ENCODE results near the gene PDE6B.
"Not testable (repeated sequence)": the region's sequence is repeated elsewhere in the genome, so short reads cannot be mapped to it uniquely, and the experiment has no call there.

The PDE6B gene

DNA sequence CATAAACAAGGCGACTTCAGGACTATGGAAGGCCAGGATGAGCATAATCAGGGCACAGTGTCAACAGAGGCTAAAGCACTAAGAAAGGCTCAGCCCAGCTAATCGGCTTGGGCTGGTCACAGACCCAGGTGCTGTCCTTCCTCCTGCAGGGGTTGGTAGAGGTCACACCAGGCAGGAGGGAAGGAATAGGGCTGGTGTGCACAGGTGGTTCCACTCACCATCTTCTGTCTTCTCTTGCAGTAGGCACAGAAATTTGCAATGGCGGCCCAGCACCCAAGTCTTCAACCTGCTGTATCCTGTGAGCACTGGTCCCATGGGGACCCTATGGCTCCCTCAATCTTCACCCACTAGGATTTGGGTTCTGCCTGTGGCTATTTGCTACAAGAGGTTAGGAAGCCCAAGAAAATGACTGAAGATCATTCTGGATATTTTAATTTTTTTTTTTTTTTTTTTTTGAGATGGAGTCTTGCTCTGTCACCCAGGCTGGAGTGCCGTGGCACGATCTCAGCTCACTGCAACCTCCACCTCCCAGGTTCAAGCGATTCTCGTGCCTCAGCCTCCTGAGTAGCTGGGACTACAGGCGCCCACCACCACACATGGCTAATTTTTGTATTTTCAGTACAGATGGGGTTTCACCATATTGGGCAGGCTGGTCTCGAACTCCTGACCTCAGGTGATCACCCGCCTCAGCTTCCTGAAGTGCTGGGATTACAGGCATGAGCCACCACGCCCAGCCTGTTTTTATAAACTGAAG, 44.6 kb downstream of the PDE6B start:
- DNase-seq (ENCODE audit: low spot score) = not testable (repeated sequence)

DNA sequence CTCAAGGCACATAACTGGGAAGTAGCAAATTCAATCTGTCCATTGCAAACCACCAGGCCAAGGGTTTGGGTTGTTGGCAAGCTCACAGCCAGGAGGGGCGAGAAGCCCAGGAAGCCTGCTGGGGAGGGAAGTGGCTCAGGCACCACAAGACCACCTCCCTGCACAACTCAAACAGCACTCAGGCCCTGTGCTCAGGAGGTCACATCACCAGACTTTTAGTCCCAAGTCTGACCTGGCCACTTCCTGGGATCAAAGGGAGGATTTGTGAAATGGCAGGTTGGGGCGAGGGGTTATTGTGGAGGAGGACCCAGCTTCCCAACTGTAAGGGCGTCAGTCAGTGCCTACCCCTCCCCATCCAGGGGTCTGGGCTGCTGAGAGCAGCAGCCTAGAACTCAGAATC, 46.4 kb downstream of the PDE6B start:
- no peak for DNase-seq (ENCODE audit: low spot score)

DNA sequence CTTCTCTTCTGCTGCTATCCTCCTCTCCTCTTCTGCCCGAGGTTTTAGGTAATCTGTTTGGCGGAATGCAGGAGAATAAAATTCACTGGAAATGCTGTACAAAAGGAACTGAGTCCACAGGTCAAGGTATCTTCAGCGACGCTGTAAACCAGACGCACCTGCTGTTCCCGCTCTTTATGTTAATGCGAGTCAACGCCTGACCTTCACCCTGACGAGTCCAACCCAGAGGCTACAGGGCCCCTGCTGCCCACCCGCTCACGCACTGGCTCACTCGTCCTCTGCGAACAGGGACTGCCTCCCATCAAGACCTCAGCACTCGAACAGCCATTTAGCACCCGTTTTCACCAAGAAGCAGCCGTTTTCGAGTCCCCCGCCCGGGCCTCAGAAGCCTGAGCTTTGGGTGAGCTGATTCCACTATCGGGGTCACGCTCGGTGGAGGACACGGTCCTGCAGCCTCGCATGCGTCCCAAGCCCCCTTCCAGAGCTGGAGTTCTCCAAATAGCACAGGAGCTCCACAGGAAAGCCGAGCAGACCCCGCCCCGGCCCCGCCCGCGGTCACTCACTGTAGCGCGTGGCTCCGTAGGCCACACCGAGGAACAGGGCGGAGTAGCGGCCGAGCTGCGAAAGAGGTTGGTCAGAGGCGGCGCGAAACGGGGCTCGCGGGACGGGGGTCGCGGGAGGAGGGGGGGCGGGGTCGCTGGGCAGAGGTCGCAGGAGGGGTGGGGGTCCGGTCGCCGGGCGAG, 48.1 kb downstream of the PDE6B start:
- DNase-seq (ENCODE audit: low spot score) = no peak

DNA sequence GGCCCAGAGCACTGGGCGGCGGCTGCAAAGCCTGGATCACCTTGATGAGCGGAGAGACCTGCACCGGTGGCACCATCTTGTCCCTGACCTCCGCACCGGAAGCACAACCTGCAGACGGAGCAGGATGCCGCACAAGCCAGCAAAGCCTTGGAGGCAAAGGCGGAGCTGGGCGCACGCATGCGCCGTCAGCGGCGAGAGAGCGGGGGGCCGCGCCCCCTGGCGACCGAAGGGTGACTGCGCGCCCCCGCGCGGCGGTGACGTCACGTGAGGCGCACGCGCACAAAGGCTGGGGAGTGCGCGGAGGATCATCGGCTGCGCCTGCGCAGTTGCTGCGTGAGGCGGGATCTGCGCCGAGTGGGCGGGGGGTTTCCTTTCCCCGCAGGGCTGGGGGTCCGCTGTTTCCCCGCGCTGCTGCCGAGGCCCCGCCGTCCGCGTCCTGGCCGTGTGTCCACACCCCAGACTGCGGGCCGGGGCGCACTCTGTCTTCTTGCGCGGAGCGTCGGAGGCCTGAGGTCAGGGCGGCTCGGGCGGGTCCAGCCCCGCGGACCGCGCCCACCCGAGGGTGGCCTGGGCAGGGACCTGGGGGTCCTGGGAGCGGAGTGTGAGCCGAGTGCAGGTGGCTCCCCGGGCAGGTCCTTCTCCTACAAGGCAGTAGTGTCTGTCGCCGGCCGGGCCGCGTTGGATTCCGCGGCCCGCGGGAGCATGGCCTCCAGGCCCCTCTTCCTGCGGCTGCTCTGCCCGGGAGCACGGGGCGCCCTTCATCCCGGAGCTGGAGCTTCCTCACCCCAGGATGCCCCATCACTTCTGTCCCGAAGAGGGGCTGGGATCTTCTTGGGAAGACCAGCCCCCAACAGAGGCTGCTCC, 49.0 kb downstream of the PDE6B start, which contains the start of the genes ATP5ME and MYL5:
ATP5ME (minus strand) TSS at position 105 of the 864 bp plus-strand sequence; CDS start at position 76, 29 bp downstream.
MYL5 (plus strand) TSS at position 371 of the 864 bp plus-strand sequence. CDS start 3,485 bp downstream, outside the sequence.
- peak; percentile 100 for DNase-seq (ENCODE audit: low spot score)

DNA sequence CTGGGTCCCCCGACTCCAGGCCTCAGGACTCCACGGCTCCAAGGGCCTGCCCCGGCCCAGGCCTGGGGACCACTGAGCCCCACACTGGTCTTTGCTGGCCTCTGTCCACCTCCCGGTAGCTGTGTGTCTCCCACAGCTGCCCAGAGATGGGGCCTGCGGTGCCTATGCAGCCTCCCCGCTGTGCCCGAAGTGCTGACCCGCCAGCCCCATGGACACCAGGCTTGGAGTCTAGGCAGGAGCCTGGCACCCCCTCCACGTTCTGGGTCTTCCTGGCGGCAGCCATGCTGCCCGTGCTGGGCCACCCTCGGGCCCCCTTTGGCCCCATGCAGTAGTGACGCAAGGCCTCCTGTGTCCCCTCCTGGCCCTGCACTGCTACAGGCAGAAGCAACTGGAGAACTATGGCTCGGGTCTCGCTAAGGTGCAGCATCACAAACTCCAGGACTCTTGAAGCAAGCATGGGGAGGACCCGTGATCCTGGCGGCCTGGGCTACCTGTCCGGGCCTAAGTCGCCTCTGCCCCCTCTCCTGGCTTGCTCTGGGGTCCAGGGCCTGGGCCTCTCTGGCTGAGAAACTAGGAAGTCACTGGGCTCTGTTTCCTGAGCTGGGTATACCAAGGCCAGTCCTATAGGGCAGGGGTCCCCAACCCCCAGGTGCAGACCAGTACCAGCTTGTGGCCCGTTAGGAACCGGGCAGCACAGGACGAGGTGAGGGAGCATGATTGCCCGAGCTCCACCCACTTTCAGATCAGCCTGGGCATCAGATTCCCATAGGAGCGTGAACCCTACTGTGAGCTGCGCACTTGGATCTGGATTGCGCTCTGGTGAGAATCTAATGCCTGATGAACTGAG, 49.9 kb downstream of the PDE6B start:
- peak; percentile 72 for DNase-seq (ENCODE audit: low spot score)

DNA sequence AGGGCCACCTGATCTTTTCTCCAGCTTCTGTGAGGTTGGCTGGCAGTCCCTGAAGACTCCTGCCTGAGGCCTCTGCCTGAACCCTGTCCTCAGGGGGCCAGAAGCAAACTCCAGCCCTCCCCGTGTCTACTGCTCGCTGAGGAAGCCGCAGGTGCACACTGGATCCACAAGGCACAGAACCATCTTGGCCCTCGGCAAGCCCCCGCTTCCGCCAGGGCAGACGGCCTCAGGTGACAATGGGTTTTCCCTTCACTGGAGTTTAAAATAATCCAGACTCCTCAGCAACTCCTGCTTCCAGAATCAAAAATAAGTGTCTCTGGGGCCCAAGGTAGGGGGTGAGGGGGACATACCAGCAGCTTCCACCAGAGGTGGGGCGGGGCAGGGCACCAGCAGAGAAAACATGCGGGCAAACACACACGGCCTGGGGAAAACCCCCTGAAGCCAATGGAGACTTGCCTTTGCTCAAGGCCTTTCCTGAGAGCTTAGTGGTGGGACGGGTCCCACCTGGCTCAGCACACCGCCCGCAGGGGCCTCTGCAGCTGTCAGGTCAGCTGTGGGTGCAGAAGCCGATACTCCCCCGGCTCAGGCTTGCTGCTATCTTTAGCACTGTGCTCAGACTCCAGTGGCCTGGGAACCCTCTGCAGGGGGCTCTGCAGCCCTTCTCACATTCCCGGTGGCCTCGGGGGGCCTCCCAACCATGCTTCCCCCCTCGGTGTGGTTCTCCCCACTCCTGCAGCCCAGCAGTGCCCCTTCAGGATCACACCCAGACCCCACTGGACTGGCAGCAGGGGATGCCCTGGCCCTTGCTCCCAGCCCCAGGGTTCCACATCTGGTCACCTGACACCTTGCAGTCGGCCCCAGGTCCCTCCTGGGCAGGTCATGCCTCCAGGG, 50.9 kb downstream of the PDE6B start:
- no peak for DNase-seq (ENCODE audit: low spot score)

DNA sequence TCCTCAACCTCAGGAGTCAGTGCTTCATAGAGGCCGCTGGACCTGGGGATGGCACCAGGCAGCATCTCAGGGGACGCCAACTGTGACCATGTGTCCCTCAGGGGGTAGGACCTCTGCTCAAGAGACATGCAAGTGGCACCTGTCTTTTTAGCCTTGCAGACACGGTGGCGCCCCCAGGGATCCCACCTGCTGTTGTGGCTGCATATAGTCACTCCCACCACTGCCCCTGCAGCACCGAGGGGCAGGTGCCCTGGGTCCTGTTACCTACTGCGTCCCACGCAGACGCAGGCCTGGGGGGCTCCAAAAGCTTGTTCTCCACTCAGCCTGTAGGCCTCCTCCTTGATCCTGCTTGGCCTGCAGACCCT, 51.5 kb downstream of the PDE6B start:
- DNase-seq (ENCODE audit: low spot score) = no peak

DNA sequence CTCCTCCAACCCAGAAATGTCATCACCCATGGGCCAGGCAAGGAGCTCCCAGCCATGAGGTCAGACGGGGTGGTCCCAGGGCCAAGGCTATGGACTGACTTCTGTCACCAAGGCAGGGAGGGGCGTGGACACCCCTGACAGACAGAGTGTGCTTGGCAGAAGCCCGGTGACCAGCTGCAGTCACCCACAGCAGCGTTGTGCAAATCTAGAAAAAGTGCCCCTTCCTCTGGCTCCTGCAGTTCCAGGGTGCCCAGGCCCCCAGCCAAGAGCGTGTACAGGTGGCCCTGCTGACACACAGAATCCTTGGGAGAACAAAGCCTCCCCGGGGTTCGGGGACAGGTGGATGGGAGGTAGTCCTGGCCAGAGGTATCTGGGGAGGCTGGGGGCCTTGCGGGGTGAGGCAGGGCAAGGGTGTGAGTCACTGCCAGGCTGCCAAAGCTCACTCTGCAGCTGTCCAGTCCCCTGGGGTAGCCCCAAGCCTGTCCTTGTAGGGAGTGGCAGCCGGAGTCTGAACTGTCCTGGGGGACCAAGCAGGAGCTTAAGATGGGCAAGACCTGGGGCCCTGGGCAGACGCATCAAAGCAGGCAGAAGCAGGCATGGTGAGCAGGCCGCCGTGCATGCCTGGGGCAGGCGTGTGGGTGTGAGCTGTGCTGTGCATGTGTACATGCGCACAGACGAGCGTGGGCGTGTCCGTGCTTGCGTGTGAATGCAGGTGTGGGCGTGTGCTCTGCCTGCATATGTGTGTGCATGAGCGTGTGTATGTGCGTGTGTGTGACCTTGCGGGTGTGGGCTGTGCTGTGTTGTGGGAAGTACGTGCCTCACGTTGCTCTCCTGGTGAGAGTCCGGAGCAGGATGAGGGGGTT, 52.3 kb downstream of the PDE6B start:
- DNase-seq (ENCODE audit: low spot score) = no peak

DNA sequence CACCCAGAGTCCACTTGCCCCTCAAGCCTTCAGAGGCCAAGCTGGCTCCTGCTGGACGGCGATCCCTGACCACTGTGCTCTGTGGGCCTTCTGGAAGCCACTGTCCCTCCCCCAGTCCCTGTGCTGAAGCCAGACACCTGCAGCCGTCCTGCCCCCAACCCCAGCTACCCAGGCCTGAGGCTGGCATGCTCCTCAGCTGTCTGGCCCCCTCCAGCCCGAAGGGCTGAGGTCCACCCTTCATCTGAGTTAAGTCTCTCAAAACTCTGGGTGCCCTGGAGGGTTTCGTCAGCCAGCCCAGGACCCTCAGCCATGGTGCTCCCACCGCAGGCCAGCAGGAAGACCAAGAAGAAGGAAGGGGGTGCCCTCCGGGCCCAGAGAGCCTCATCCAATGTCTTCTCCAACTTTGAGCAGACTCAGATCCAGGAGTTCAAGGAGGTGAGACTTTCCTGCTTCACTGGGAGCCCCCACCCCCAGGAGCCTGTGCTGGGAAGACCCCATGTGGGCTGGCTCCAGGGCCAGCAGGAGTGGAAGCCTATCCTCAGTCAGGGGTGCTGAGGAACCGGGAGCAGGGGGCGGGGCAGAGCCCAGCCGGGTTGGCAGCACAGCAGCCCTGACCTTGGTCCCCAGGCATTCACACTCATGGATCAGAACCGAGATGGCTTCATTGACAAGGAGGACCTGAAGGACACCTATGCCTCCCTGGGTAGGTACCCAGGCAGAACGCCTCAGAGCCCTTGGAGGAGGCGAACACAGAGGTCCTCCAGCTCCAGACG, 53.1 kb downstream of the PDE6B start:
- DNase-seq (ENCODE audit: low spot score) = no peak

DNA sequence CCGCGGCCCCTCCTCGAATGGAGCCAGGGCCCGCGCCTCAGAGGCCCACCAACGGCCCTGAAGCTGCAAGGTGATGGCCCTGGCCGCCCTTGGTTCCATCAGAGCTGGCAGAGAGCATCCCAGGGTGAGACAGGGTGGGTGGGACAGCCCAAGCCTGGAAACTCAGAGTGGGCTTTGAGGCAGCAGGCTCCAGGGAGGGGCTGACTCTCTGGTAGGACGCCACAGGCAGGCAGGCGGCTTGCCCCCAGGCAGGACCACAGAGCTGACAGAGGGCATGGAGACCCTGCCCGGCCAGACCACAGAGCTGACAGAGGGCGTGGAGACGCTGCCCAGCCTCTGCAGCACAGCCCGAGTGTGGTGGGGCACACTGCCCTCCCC, 53.7 kb downstream of the PDE6B start:
- DNase-seq (ENCODE audit: low spot score) = no peak

DNA sequence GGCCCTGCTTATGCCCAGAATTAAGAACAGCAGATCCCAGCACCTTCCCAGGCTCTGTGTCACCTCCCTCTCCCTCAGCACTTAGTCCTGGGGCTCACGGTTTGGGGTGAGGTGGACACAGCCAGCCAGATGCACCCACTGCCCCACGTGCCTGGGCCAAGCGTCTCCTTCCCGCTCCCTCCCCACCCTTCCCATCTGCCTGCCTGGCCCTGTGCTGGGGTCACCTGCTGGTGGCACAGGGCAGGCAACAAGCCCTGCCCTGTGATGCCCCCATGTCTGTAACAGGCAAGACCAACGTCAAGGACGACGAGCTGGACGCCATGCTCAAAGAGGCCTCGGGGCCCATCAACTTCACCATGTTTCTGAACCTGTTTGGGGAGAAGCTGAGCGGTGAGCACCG, 54.3 kb downstream of the PDE6B start:
- DNase-seq (ENCODE audit: low spot score) = no peak

DNA sequence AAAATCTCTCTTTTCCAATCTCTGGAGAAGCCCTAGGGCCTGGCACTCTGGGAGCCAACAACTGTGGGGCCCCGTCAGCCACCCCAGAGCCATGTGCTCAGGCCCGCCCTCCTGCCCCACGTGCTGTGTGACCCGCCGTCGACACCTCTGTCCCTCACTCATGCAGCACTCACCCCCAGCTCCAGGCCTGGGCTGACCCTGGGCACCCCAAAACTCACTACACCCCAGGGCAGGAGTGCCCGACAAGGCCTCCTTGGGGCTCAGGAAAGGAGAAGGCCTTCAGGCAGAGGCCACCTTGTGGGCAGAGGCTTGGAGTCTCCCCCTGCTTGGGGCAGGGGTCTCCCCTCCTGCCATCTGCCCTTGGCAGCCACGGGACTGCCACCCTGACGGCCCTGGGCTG, 54.7 kb downstream of the PDE6B start:
- no peak for DNase-seq (ENCODE audit: low spot score)

DNA sequence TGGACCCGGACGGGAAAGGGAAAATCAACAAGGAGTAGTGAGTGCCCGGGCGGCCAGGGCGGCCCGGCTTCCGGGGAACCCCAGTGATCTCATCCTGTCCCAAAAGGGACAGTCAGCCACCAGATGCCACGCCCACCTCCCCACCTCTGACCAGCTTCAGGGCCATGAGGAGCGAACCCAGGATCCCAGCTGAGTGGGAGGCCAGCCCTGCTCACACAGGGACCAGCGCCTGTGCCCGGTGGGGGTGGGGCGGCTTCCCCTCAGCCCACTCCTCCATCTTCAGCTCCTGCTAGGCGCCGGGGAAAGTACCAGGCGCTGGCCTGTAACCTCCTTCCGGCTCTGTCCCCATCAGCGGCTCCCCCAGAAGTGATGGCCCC, 55.2 kb downstream of the PDE6B start:
- DNase-seq (ENCODE audit: low spot score) = no peak

DNA sequence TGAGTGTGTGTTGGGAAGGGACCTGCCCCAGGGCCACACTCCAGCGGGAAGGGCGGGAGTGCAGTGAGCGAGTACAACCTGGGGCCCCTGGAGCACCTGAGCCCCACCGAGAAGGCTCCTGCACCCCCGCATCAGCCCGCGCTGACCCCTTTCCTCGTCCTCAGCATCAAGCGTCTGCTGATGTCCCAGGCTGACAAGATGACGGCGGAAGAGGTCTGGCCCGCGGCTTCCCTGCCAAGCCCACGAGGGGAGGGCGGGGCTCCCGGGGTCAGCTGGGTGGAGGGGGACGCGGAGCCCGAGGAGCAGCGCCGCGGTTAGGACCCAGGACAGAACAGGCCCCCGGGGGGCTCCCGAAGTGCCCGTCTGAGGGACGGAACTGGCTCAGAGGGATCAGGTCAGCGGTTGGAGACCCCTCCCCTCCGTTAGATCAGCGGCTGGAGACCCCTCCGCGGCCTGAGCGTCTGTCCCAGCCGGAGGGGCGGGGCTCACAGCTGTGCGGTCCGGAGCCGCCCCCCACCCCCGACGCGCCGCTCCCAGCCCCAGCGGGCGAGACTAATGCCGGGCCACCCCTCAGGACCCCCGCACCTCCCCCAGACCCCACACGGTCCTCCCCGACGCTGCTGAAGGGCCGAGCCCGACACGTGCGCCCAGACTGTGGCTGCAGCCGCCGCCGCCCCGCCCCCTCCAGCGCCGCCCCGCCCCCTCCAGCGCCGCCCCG, 55.7 kb downstream of the PDE6B start:
- DNase-seq (ENCODE audit: low spot score) = peak; percentile 74

DNA sequence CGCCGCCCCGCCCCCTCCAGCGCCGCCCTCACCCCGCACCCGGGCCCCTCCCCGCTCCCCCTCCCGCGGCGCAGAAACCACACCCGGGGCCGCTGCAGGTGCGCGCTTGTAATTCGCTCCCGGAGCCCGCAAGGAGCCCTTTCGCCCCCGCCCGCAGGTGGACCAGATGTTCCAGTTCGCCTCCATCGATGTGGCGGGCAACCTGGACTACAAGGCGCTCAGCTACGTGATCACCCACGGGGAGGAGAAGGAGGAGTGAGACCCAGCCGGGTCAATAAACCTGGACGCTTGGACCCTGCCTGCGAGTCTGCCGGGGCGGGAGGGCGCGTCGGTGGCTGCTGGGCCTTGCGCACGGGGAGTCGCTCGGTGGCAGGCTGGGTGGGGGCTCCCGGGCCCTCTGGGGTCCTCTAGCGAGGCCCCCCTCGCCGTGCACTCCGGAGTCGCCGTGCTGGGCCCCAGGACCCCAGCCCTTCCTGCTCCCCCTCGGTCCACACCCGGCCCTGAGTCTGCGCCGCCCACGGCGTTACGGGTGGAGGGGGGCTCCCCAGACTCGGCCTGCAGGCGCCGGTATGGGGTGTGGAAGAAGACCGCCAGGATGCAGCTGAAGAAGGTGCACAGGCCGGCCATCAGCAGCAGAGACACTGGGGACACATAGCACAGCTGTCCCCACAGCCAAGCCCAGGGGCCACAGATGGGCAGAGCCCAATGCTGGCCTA, 56.5 kb downstream of the PDE6B start:
- peak; percentile 96 for DNase-seq (ENCODE audit: low spot score)

DNA sequence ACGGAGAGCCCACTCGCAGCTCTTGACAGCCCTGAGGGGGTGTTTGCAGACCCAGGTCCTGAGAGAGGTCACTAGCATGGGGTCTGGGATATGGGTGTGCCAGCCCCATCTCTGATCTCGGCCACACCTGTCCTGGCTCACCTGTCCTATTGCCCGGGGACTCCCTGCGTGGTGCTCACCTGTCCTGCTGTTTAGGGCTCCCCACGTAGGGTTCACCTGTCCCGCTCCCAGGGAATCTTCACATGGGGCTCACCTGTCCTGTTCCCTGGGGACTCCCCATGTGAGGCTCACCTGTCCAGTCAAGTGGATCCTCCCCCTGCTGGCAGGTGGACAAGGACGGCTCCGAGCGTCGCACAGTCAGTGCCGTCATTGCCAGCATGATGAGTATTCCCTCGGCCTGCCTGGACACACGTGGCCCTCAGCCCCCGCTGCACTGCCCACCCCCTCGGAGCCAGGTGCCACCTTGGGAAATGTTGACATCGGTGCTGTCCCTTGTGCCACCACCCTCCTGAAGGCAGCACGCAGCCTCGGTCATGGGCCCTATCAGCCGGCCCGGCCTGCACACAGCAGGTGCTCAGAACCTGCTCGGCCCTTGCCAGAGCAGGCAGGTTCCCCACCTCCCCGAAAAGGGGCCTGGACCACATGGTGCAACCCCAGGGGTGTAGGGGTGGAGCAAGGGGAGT, 57.3 kb downstream of the PDE6B start:
- DNase-seq (ENCODE audit: low spot score) = no peak
